GM19238 (cell line): ENCODE results near the gene ZNF280D.

ENCODE experiments used
- DNase-seq: peaks from one replicate; pipeline ENCODE4 v3.0.0; 2011; ENCODE audit warnings: low spot score; ENCODE audit not compliant: insufficient read length

Gene ZNF280D

DNA sequence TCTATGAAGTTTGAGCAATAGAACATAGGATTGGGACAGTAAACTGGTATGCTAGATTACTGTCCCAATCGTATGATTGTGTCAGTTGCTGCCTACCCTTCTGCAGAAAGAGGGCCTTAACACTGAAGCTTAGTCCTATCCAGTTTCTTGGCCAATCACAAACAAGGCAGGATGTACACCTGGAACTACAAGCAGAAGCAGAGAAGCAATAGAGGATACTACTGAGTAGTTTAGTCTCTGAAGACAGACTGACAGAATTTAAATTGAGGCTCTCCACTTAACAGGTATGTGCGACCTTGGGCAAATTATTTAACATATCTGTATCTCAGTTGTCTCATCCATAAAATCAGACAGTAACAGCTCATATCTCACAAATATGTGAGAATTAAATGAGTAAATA lies 85.0 kb downstream of the ZNF280D start:
- no peak for DNase-seq

DNA sequence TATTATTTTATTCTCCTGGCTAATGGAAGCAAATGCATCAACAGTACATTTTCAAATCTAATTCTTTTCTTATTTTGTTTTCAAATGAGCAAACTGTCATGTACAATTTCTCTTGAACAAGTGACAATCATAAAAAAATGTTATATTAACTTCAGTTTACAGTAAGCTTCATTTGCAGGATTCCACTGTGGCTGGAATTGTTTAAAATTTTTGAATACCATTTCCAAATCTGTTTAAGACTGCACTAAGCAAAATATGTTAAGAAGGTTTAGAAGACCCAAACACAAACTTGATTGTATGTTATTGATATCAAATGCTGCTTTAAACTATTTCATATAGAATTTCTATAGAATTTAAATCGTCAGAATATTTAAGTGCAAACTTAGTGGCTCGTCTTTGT lies 92.8 kb downstream of the ZNF280D start:
- DNase-seq = no peak

DNA sequence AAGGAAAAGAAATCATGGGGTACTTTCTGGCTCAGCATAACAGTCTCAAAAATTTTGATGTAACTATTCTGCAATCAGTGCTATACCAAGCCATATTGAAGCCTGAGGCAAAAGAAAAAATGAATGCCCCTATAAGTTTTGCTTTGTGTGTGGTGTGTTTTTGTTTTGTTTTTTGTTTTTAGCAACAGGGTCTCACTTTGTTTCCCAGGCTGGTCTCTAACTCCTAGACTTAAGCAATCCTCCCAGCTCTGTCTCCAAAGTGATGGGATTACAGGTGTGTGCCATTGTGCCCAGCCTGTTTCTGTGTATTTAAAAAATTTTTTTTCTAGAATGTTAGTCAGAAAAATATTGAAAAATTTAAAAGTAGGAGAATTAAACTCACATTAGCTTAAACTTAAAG lies 93.2 kb downstream of the ZNF280D start:
- DNase-seq = no peak

DNA sequence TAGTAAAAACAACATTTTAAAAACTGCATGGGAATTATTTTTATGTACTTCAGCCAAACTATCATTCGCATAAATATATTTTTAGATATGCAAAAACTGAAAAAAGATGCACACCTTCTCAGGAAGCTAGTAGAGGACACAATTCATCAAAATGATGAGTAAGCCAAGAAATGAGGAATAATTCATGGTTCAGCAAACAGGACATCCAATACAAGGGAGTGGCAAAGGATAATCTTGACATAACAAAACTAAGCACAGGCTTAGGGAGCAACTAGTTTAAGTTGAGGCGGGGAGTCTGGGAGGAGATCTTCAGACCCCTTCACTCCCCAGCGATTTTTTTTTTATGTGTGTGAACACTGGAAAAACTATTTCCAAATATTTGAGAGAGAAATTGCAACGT lies 93.7 kb downstream of the ZNF280D start:
- DNase-seq = no peak

DNA sequence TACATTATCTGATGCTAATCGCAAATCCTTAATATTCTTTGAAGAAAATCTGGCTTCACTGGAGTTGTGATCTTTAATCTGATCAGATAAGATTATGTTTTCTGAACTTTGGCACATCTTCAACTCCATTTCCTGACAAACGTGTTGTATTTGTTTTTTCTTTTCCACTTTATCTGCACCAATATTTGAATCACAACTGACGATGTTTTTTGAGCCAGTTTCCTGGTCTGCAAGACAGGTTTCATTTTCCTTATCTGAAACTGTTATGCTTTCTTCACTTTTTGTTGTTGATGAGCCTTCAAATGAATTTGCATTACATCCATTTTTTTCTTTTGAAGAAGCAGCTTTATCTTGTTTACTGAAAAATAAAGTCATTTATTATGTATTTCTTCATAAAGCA lies 101.5 kb downstream of the ZNF280D start:
- no peak for DNase-seq

DNA sequence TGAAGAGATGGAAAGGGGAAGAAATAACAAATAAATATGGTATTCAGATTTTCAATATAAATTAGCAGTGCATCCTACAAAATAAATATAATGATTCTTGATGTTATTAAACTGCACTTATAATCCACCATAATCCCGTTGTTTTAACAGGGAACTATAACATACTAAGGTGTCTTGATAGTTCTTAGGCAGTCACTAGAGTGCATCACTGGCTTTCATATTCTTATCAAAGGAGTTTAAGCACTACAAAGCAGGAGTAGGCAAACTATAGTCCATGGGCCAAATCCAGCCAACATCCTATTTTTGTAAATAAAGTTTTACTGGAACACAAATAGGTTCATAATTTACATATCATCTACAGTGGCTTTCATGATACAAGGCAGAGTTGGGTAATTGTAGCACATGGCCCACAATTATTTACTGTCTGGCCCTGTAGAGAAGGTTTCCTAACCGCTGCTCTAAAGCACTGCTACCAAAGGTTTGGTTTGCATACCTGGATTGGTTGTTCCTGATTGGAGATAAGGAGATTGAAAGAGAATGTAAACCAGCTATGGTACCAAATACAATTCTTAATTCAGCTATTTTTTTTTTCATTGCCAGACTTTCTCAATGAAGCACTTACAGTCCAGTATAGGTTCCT lies 104.3 kb downstream of the ZNF280D start:
- DNase-seq = no peak

DNA sequence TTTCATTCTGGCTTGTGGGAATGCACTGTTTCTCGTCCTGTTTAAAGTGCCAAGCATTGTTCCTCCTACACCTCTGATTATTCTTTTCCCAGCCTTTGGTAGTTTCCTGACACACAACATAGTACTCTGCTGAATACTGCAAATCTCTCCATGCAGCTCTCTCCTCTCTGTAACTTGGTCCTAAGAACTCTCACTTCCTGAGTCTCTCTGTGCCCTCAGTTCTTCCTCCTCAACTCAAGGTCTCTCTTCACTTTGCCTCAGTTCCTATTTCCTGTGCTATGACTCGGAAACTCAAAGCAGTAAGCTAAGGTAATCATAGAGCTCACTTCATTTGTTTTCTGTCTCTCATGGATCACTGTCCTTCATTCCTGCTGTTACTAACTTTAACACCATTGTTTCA lies 113.4 kb downstream of the ZNF280D start:
- DNase-seq = no peak

DNA sequence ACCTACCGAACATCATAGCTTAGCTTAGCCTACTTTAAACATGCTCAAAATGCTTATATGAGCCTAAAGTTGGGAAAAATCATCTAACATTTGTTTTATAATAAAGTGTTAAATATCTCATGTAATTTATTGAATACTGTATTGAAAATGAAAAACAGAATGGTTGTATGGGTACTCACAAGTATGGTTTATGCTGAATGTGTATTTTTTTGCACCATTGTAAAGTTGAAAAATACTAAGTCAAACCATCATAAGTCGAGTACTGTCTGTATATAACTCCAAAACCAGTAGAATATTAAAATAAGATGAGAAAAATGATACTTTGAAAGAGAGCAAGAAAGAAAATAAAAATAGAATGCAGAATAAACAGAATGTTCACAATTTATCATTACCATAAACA lies 115.7 kb downstream of the ZNF280D start:
- no peak for DNase-seq

DNA sequence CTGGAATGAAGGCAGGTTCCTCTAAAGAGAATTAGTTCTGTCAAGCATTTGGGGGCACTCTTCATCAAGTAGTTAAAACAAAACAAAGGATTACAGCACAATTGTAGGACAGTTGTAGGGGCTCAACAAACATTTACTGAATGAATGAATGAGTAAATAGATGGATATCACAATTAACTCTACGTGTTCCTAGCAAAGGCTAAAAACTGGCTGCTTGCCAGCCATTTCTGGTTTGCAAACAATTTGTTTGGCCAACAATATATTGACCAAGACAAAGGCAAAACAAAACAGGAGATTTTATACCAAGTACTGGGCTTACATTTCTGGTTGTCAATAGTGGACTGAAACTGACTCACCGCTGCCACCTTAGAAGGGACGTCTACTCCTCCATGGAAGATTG lies 116.8 kb downstream of the ZNF280D start:
- DNase-seq = no peak

DNA sequence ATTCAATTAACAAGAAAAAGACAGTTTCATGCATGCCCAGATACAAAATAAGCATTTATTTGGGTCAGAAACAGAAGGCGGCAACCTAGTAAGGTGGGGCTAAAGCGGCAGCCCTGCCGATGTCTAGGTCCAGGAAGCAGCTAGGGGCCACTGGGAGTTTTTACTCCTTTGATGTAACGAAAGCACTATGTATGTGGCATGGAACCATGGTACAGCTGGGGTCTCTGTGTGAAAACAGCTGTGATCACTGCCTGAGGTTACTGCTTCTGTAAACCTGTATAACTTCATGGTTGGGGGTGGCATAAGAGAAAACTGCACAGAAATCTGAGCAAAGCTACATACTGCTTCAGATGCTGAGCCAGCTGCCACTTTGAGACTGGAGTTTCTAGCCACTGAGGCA lies 119.5 kb downstream of the ZNF280D start:
- DNase-seq = no peak

DNA sequence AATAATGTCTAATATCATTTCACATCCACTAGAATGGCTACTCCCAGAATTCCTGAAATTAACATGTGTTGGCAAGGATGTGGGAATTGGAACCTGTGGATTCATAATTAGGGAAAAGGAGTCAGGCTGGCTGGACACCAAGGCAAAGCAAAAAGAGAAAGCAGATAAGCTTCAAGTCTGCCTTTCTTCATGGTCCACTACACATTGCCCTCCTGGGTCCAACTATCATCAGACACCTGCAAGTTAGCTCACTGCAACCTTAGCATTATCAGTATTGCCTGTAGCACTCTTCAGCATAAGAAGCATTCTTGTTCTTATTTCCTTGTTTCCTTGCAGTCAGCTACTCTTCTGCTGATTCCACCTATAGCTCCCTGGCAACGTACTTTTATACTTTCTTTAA lies 124.3 kb downstream of the ZNF280D start:
- DNase-seq = no peak

DNA sequence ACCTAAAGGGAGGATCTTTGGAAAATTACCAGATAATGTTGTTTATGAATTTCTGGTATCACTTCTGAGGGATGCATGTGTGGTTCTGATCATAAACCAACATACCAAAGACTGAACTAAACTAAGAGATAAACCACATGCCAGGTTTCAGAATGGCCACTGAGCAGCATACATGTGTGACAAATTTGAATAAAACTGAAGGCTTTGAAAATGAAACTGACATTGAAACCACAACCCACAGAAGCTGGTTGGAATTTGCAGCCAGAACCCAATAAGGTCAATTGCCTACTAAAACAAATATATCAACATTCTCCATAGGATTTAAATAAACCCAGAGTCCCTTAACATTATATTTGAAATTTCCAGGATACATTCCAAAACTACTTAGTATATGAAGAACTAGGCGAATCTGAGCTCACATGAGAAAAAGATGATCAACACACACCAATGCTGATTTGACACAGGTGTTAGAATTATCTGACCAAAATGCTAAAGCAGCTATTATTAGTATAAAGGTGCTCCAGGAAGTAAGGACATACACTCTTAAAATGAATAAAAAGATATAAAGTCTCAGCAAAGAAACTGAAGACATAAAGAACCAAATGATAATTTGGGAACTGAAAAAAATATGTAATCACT lies 125.0 kb downstream of the ZNF280D start:
- DNase-seq = peak; percentile 24

DNA sequence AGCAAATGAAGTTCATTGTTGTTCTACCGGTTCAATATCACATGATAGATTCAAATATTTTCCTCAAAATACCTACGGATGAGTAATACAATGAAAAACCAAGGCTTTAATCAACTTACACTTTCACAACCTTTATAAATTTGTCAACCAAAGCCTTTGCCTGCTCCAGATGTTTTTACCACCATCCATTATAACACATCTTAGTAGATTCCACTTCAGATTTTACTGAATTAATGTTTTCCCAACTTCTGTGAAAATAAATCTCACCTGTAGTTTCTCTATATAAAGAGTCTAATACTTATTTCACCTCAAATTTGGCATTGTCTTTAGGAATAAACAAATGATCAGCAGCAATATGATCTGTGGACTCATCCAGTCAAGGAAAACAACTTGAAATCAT lies 131.1 kb downstream of the ZNF280D start:
- DNase-seq = no peak

DNA sequence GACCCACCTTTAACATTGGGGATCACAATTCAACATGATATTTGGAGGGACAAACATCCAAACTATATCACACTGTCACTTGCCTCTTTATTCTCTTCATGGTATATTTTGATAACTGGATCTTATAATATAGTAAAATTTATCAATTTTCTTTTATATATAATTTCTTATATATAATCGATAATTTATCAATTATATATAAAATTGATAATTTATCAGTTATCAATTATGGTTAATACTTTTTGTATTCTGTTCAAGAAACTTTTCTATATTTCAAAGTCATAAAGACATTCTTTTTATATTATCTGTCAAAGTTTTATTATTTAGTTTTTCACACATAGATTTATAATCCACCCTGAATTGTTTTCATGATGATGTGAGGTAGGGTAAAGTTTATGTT lies 132.9 kb downstream of the ZNF280D start:
- DNase-seq = no peak

DNA sequence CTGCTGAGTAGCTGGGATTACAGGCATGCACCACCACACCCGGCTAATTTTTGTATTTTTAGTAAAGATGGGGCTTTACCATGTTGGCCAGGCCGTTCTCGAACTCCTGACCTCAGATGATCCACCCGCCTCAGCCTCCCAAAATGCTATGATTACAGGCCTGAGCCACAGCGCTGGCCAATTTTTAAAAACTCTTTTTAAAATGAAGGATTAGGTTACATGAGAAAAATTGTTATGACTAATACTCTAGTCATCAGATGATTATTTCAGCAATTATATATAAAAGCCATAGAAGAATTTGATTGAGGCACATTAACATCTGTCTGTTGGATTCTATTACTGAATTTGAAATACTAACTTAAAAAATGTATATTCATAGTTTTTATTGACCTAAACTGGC lies 134.3 kb downstream of the ZNF280D start:
- no peak for DNase-seq

DNA sequence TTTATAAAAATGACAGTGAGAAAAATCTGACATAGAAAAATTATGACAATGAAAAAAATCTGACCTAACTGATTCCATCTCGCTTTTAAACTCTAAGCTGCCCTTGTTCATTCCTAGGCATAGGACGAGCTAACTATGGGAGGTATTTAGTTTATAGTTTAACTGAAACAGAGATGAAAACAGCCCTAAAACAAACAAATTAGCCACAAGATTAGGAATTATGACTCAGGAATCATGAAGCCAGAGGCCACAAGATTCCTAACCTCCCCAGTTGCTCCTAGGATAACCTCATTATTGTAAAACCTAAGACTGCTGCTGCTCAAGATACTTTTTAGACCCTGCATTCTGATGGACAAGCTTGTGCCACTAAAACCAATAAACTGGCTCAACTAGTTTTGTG lies 145.6 kb downstream of the ZNF280D start:
- DNase-seq = no peak

DNA sequence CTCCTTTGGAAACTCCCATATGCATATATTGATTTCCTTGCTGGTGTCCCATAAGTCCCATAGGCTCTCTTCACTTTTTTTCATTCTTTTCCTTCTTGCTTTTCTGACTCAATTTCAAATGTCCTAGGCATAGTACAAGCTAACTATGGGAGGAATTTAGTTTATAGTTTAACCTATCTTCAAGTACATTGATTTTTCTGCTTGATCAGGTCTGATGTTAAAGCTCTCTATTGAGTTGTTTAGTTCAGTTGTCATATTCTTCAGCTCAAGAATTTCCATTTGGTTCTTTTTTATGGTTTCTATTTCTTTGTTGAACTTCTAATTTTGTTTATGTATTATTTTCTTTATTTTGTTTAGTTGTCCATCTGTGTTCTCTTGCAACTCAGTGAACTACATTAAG lies 147.1 kb downstream of the ZNF280D start:
- no peak for DNase-seq

DNA sequence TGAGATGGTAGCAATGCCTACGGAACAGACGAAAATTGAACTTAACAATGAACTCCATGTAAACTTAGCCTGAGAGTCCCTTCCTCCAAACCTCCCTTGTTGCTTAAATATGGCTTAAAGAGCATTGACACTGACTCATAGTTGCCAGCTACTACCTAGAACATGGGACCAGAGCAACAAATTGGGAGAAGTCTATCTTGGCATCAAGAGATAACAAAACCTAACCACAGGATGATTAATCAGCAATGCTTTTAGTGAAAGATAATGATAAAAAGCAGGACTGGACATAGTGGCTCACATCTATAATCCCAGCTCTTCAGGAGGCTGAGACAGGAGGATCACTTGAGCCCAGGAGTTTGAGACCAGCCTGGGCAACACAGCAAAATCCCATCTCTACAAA lies 150.5 kb downstream of the ZNF280D start:
- no peak for DNase-seq
